ENCODE measurements around the gene BCL11B.

Gene BCL11B

GRCh38 chr14:99255621-99256482 is 16.1 kb downstream of the BCL11B start:
- H3K36me3 ChIP-seq = no peaks in the 10 kb centered on the region

GRCh38 chr14:99254328-99255009 is 17.5 kb downstream of the BCL11B start:
- Histone ChIP-seq H3K4me1 (ENCODE audit: control insufficient read depth in 1 of 2, insufficient read depth in 1 of 2, low read depth in 1 of 2, low read length in 1 of 2) (no peaks in the 10 kb centered on the region), H3K9me3 (no peaks in the 10 kb centered on the region), H3K36me3 (no peaks in the 10 kb centered on the region), H3K27ac (no peak overlapping the region), H3K4me3 (ENCODE audit: low read depth in 1 of 2, low read length in 1 of 2) (no peak overlapping the region), H3K27me3 (peaks cover 91% of the 10 kb centered on the region)
- TF ChIP-seq CTCF (IDR thresholded peaks at IDR 0.05) = no peak

More at GRCh38 chr14:99255621-99256482, 16.1 kb downstream of the BCL11B start:
- H3K27me3 ChIP-seq = peaks cover 93% of the 10 kb centered on the region
- no peaks in the 10 kb centered on the region for H3K9me3 ChIP-seq
- H3K4me3 ChIP-seq (ENCODE audit: low read depth in 1 of 2, low read length in 1 of 2) = no peak overlapping the region
- no peak for TF ChIP-seq CTCF (IDR thresholded peaks at IDR 0.05)
- H3K4me1 ChIP-seq (ENCODE audit: control insufficient read depth in 1 of 2, insufficient read depth in 1 of 2, low read depth in 1 of 2, low read length in 1 of 2) = no peaks in the 10 kb centered on the region
- no peak overlapping the region for H3K27ac ChIP-seq

- Histone ChIP-seq H3K4me1 (ENCODE audit: control insufficient read depth in 1 of 2, insufficient read depth in 1 of 2, low read depth in 1 of 2, low read length in 1 of 2) (no peaks in the 10 kb centered on the region), H3K27me3 (peaks cover 91% of the 10 kb centered on the region), H3K36me3 (no peaks in the 10 kb centered on the region), H3K27ac (no peak overlapping the region), H3K9me3 (no peaks in the 10 kb centered on the region), H3K4me3 (ENCODE audit: low read depth in 1 of 2, low read length in 1 of 2) (no peak overlapping the region)
- TF ChIP-seq CTCF (IDR thresholded peaks at IDR 0.05) = no peak
Observed at GRCh38 chr14:99253890-99254289, 18.1 kb downstream of the BCL11B start.

- TF ChIP-seq CTCF (IDR thresholded peaks at IDR 0.05) = no peak
- peaks cover 91% of the 10 kb centered on the region for H3K27me3 ChIP-seq
- no peaks in the 10 kb centered on the region for H3K4me1 ChIP-seq (ENCODE audit: control insufficient read depth in 1 of 2, insufficient read depth in 1 of 2, low read depth in 1 of 2, low read length in 1 of 2)
- H3K4me3 ChIP-seq (ENCODE audit: low read depth in 1 of 2, low read length in 1 of 2) = no peak overlapping the region
- H3K36me3 ChIP-seq = no peaks in the 10 kb centered on the region
- H3K9me3 ChIP-seq = no peaks in the 10 kb centered on the region
- no peak overlapping the region for H3K27ac ChIP-seq
Observed at GRCh38 chr14:99252940-99253868, 18.8 kb downstream of the BCL11B start.

GRCh38 chr14:99252443-99252939 is 19.5 kb downstream of the BCL11B start:
- no peak for TF ChIP-seq CTCF (IDR thresholded peaks at IDR 0.05)
- Histone ChIP-seq H3K27me3 (peaks cover 91% of the 10 kb centered on the region), H3K9me3 (no peaks in the 10 kb centered on the region), H3K4me3 (ENCODE audit: low read depth in 1 of 2, low read length in 1 of 2) (no peak overlapping the region), H3K27ac (no peak overlapping the region), H3K36me3 (no peaks in the 10 kb centered on the region), H3K4me1 (ENCODE audit: control insufficient read depth in 1 of 2, insufficient read depth in 1 of 2, low read depth in 1 of 2, low read length in 1 of 2) (no peaks in the 10 kb centered on the region)

Data from neutrophil (primary cell).